ENCODE data around the gene FGD3.

GRCh38 chr9:93058355-93059010 is 111.2 kb downstream of the FGD3 start, which contains the start of gene SUSD3:
- TF ChIP-seq EZH2 (IDR thresholded peaks at IDR 0.05; ENCODE audit: low read length, missing control alignments) (no peak), CTCF (conservative IDR thresholded peaks at IDR 0.05 in 1 of 2, IDR thresholded peaks at IDR 0.05 in 1 of 2; ENCODE audit: low read depth in 1 of 2, low read length in 2 of 2) (no peak)

Measured in fibroblast of lung (primary cell).